Prostate gland (tissue), 2 donors: Measurements from ENCODE around the gene FAF2. TPM values are rescaled to one million over a fixed set of nuclear protein-coding genes. Genes with fewer than 3 reads are reported as not detected.
"Not testable (repeated sequence)": the region's sequence is repeated elsewhere in the genome, so short reads cannot be mapped to it uniquely, and the experiment has no call there.

Experiments
- DNase-seq: peaks from one replicate; pipeline ENCODE4 v3.0.0-alpha.2; 2019; ENCODE audit warnings: low spot score
- H3K27ac ChIP-seq, 2 donors: fragments of 200-600 bp; sonication (generic); 2 replicates each; pipeline ENCODE4 v1.5.1; 2017 to 2019
- H3K27me3 ChIP-seq: fragments of 200-600 bp; sonication (generic); replicated peaks from 2 replicates; pipeline ENCODE4 v1.5.1; 2019; ENCODE audit not compliant: insufficient read depth
- H3K36me3 ChIP-seq, 2 donors: fragments of 200-600 bp; sonication (generic); 1 replicate in 1 of 2; 2 replicates in 1 of 2; pipeline versions ENCODE4 v1.5.1 to v1.8.1; 2017 to 2019
- H3K4me1 ChIP-seq: fragments of 200-600 bp; sonication (generic); replicated peaks from 2 replicates; pipeline ENCODE4 v1.5.1; 2019
- H3K4me3 ChIP-seq, 2 donors: fragments of 200-600 bp; sonication (generic); 2 replicates each; pipeline ENCODE4 v1.5.1; 2017 to 2019
- H3K9me3 ChIP-seq: fragments of 200-600 bp; sonication (generic); 2 replicates; pipeline ENCODE4 v1.5.1; 2017
- CTCF ChIP-seq, 4 experiments: fragments of 200-600 bp in 2 of 4; fragments of 450-650 bp in 2 of 4; sonication (generic) in 2 of 4; IDR thresholded peaks; 1 replicate in 3 of 4; 2 replicates in 1 of 4; pipeline ENCODE4 v1.5.1; 2016 to 2019; ENCODE audit warnings: antibody characterized with exemption in 4 of 4, mild to moderate bottlenecking in 2 of 4, moderate library complexity in 2 of 4
- POLR2A ChIP-seq: fragments of 450-650 bp; IDR thresholded peaks from one replicate; pipeline ENCODE4 v1.6.1; 2016; ENCODE audit warnings: antibody characterized with exemption, mild to moderate bottlenecking
- POLR2AphosphoS5 ChIP-seq: sonication (generic); formaldehyde crosslinking; IDR thresholded peaks from one replicate; pipeline ENCODE4 v1.6.1; 2017; ENCODE audit warnings: antibody characterized with exemption
- WGBS: methylation state at CpG from one replicate; pipeline ENCODE4 v1.1.5; 2018; 5-methylcytosine and 5-hydroxymethylcytosine counted together
- intact Hi-C: fragments of 100-400 bp; cut with DNase I; formaldehyde crosslinking; loops from one replicate; pipeline ENCODE4 v1.14.2; 2022
- total RNA-seq, 2 donors: library from RNA; depleted of rRNA; stranded (reverse); fragments of >200 nt; gene quantifications; one replicate each; pipeline ENCODE4 v1.1.0, GENCODE V29; 2016

The FAF2 gene
- total RNA-seq, 2 donors from 2014 or later, result 36.8 to 43.5 TPM

DNA sequence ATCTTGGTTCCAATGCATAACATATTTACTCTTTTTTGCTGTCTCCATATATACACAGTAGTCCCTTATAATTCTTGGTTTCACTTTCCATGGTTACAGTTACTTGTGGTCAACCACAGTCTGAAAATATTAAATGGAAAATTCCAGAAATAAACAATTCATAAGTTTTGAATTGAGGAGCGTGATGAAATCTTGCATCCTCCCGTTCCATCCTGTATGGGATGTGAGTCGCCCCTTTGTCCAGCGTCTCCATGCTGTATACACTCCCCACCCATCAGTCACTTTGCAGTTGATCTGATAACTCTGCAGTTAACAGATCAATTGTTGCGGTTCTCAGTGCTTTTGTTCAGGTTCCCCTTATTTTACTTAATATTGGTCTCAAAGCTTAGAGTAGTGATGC is 11.5 kb upstream of the FAF2 start:
- DNase-seq, result no peak
- no peak for TF ChIP-seq CTCF (IDR thresholded peaks at IDR 0.05)
- TF ChIP-seq POLR2AphosphoS5, result no peak
- no peak for TF ChIP-seq POLR2A
- no peak overlapping the region for H3K4me3 ChIP-seq
- intact Hi-C loops, result no loop called here
- WGBS, result 40% methylated on average over 5 of the region's 5 CpGs
- no peaks in the 10 kb centered on the region for H3K27me3 ChIP-seq
- no peak overlapping the region for H3K27ac ChIP-seq
- no peaks in the 10 kb centered on the region for H3K9me3 ChIP-seq
- H3K4me1 ChIP-seq, result no peaks in the 10 kb centered on the region
- no peaks in the 10 kb centered on the region for H3K36me3 ChIP-seq

DNA sequence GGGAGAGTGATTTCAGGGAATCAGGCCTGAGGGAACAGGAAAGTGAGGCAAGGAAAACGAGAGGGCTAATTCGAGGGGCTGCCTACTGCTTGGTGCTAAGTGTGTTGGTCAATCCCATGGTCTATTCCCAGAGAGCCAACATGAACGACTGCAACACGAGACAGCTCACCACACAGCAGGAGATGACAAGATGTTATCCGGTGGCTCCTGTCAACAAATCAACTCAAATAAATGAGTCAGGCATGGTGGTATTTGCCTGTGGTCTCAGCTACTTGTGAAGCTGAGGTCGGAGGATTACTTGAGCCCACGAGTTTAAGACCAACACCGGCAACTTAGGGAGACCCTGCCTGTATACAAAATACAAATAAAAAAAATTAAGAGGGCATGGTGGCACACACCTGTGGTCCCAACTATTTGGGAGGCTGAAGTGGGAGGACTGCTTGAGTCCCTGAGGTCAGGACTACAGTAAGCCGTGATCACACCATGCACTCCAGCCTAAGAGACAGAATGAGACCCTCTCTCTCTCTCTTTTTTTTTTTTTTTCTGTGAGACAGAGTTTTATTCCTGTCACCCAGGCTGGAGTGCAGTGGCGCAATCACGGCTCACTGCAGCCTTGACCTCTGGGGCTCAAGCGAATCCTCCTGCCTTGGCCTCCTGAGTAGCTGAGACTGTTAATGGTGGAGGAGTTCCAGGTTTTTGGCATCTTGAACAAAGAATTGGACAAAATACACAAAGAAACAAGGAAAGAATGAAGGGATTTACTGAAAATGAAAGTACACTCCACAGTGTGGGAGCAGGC is 9.0 kb upstream of the FAF2 start:
- intact Hi-C loops, result no loop called here
- no peak overlapping the region for H3K27ac ChIP-seq
- no peaks in the 10 kb centered on the region for H3K36me3 ChIP-seq
- H3K27me3 ChIP-seq, result no peaks in the 10 kb centered on the region
- WGBS, result 69% methylated on average over 12 of the region's 12 CpGs
- H3K9me3 ChIP-seq, result no peaks in the 10 kb centered on the region
- TF ChIP-seq CTCF (IDR thresholded peaks at IDR 0.05), result no peak
- no peak for TF ChIP-seq POLR2AphosphoS5
- TF ChIP-seq POLR2A, result no peak
- no peaks in the 10 kb centered on the region for H3K4me1 ChIP-seq
- H3K4me3 ChIP-seq, result no peak overlapping the region
- DNase-seq, result no peak

GRCh38 chr5:176440927-176441706 is 7.1 kb upstream of the FAF2 start:
- TF ChIP-seq POLR2A (no peak), CTCF (IDR thresholded peaks at IDR 0.05) (no peak), POLR2AphosphoS5 (no peak)
- intact Hi-C loops, result no loop called here
- no peak for DNase-seq

GRCh38 chr5:176441921-176442323 is 6.3 kb upstream of the FAF2 start:
- 20% methylated on average over 5 of the region's 5 CpGs for WGBS
- TF ChIP-seq POLR2A, result no peak
- TF ChIP-seq CTCF (IDR thresholded peaks at IDR 0.05), result no peak
- no peak for TF ChIP-seq POLR2AphosphoS5

More at GRCh38 chr5:176440927-176441706, 7.1 kb upstream of the FAF2 start:
- Histone ChIP-seq H3K36me3 (no peaks in the 10 kb centered on the region), H3K4me3 (no peak overlapping the region), H3K27ac (no peak overlapping the region), H3K27me3 (no peaks in the 10 kb centered on the region), H3K9me3 (no peaks in the 10 kb centered on the region), H3K4me1 (no peaks in the 10 kb centered on the region)
- 65% methylated on average over 10 of the region's 10 CpGs for WGBS

DNA sequence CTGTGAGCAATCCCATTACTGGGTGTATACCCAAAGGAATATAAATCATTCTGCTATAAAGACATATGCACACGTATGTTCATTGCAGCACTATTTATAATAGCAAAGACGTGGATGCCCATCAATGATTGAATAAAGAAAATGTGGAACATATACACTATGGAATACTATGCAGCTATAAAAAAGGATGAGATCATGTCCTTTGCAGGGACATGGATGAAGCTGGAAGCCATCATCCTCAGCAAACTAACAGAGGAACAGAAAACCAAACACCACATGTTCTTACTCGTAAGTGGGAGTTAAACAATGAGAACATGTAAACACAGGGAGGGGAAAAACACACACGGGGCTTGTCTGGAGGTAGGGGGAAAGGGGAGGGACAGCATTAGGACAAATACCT is 5.3 kb upstream of the FAF2 start:
- H3K27ac ChIP-seq, H3K9me3 ChIP-seq, H3K4me1 ChIP-seq, DNase-seq, intact Hi-C loops, H3K27me3 ChIP-seq, H3K36me3 ChIP-seq, H3K4me3 ChIP-seq: not testable (repeated sequence)
- 56% methylated on average over 4 of the region's 4 CpGs for WGBS

More at GRCh38 chr5:176441921-176442323, 6.3 kb upstream of the FAF2 start:
- peaks cover 4% of the 10 kb centered on the region for H3K4me1 ChIP-seq
- H3K27ac ChIP-seq, result no peak overlapping the region
- no peaks in the 10 kb centered on the region for H3K9me3 ChIP-seq
- H3K4me3 ChIP-seq, result no peak overlapping the region
- no peaks in the 10 kb centered on the region for H3K27me3 ChIP-seq
- intact Hi-C loops, result no loop called here
- DNase-seq, result no peak
- H3K36me3 ChIP-seq, result no peaks in the 10 kb centered on the region
